Mucosa of descending colon (tissue), 3 donors: ENCODE measurements around the gene DRC7. TPM values are rescaled to one million over a fixed set of nuclear protein-coding genes. Genes with fewer than 3 reads are reported as not detected.

Experiments
- ATAC-seq: fragments of 200-7000 bp; cut with Tn5 transposase; one replicate; pipeline ENCODE4 v1.9.1; 2020; ENCODE audit warnings: mild to moderate bottlenecking, moderate library complexity
- DNase-seq, 3 donors: peaks; one replicate each; pipeline ENCODE4 v3.0.0-alpha.2; 2020
- H3K36me3 ChIP-seq: fragments of 200-600 bp; one replicate; pipeline ENCODE4 v1.8.0; 2021; ENCODE audit warnings: low read depth, mild to moderate bottlenecking
- H3K4me1 ChIP-seq: fragments of 200-600 bp; one replicate; pipeline ENCODE4 v1.8.0; 2021; ENCODE audit warnings: low read depth, mild to moderate bottlenecking
- H3K4me3 ChIP-seq: fragments of 200-600 bp; one replicate; pipeline ENCODE4 v1.8.0; 2021; ENCODE audit warnings: mild to moderate bottlenecking
- H3K9me3 ChIP-seq: fragments of 200-600 bp; one replicate; pipeline ENCODE4 v1.8.0; 2021; ENCODE audit warnings: mild to moderate bottlenecking
- intact Hi-C, 2 donors: fragments of 100-400 bp; cut with DNase I in 1 of 2; cut with micrococcal nuclease in 1 of 2; formaldehyde crosslinking; loops; one replicate each; pipeline versions ENCODE4 v1.11.0 to v1.11.1; 2022; cut with DNase I, micrococcal nuclease
- total RNA-seq, 3 donors: library from RNA; stranded (reverse); fragmentation: NEBNext Ultra II Directional in 2 of 3; extraction: Animal tissue kit (Norgen Biotek cat#: 25700) in 2 of 3; gene quantifications; one replicate each; pipeline versions ENCODE4 v1.2.1 to v1.2.4, GENCODE V29; 2021 to 2023
- TF ChIP-seq, protein P1 (sequence below): fragments of 200-600 bp; IDR thresholded peaks from one replicate; pipeline ENCODE4 v1.8.0; 2022; ENCODE audit warnings: antibody characterized with exemption, mild to moderate bottlenecking
- donor health status: DM: no; HTN: no; CAD: no; lungs with moderate emphysema.
- donor health status: DM: no; HTN: no; CAD: no.
- donor health status: DM: no; HTN: yes; CAD: no.

The DRC7 gene
- total RNA-seq, 3 donors from 2014 or later: not detected

DNA sequence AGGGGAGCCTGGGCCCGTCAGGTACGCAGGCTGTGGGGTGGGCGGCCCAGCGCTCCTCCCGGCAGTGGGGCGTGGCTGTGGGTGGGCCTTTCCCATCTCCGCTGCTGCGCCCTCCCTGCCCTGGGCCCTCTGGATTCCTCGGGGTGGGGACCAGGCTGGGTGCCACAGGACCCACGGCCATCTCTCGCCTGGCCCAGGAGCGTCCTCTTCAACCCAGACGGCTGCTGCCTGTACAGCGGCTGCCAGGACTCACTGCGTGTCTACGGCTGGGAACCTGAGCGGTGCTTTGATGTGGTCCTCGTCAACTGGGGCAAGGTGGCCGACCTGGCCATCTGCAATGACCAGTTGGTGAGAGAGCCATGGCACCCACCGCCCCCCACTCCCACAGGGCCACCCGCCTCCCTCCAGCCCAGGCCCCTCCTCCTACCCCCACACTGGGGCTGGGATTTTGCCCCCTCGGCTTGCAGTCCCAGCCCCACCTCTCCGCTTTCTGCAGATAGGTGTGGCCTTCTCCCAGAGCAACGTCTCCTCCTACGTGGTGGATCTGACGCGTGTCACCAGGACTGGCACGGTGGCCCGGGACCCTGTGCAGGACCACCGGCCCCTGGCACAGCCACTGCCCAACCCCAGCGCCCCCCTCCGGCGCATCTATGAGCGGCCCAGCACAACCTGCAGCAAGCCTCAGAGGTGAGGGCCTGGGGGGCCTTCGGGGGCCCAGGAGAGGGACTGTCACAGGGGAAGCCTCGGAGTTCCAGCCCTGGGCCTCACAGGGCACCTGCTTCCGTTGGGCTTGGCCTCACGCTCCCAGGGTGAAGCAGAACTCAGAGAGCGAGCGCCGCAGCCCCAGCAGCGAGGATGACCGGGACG lies 58.2 kb downstream of the DRC7 start:
- DNase-seq: peak in 2 of 3 donors; percentile 20 to 47
- TF ChIP-seq, protein P1, sequence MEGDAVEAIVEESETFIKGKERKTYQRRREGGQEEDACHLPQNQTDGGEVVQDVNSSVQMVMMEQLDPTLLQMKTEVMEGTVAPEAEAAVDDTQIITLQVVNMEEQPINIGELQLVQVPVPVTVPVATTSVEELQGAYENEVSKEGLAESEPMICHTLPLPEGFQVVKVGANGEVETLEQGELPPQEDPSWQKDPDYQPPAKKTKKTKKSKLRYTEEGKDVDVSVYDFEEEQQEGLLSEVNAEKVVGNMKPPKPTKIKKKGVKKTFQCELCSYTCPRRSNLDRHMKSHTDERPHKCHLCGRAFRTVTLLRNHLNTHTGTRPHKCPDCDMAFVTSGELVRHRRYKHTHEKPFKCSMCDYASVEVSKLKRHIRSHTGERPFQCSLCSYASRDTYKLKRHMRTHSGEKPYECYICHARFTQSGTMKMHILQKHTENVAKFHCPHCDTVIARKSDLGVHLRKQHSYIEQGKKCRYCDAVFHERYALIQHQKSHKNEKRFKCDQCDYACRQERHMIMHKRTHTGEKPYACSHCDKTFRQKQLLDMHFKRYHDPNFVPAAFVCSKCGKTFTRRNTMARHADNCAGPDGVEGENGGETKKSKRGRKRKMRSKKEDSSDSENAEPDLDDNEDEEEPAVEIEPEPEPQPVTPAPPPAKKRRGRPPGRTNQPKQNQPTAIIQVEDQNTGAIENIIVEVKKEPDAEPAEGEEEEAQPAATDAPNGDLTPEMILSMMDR: no peak
- H3K4me3 ChIP-seq: no peak overlapping the region
- no peaks in the 10 kb centered on the region for H3K4me1 ChIP-seq
- intact Hi-C loops: no loop called here
- H3K9me3 ChIP-seq: no peaks in the 10 kb centered on the region
- H3K36me3 ChIP-seq: no peaks in the 10 kb centered on the region
- ATAC-seq: no peak

- TF ChIP-seq, protein P1: no peak
- H3K4me1 ChIP-seq: no peaks in the 10 kb centered on the region
- intact Hi-C loops: no loop called here
- H3K4me3 ChIP-seq: no peak overlapping the region
- ATAC-seq (no peak), DNase-seq (peak in 2 of 3 donors; percentile 24 to 33)
- H3K9me3 ChIP-seq: no peaks in the 10 kb centered on the region
- H3K36me3 ChIP-seq: no peaks in the 10 kb centered on the region
Measured at GRCh38 chr16:57753448-57754353, 59.1 kb downstream of the DRC7 start.

DNA sequence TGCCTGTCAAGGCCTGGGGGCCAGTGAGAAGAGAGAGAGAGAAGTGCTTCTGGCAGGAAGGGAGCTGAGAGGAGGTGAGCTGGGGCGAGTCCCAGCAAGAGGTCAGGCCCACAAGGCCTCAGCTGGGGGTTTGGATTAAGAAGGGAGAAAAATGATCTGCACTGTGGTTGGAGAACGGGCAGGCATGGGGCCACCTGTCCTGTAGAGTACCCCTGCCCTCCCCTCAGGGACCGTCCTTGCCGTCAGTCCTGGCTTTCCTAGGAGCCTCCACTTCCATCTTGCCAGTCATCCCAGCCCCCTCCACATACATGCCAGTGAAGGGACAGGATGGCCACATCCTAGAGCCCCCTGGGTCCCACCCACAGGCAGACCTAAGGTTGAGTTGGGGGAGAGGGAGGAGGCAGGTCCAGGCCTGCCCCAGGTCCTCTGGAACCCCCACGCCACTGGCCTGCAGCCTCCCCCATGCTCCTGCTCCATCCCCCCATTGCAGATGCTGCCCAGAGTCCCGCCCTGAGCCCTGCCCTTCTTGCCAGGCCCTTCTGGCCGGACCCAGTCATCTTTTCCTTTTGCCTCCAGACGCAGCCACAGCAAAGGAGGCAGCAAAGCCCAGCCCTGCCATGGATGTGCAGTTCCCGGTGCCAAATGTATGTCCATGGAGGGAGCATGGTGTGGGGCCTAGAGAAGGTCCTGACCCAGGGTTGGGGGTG lies 59.9 kb downstream of the DRC7 start:
- Histone ChIP-seq H3K9me3 (no peaks in the 10 kb centered on the region), H3K36me3 (no peaks in the 10 kb centered on the region), H3K4me1 (no peaks in the 10 kb centered on the region), H3K4me3 (no peak overlapping the region)
- TF ChIP-seq, protein P1: no peak
- DNase-seq (no peak), ATAC-seq (no peak)
- intact Hi-C loops: loop anchor here in 1 of 2 donors (5.0 kb wide), 2 partner anchors 53 to 108 kb away; no protein-coding TSS in a partner anchor

DNA sequence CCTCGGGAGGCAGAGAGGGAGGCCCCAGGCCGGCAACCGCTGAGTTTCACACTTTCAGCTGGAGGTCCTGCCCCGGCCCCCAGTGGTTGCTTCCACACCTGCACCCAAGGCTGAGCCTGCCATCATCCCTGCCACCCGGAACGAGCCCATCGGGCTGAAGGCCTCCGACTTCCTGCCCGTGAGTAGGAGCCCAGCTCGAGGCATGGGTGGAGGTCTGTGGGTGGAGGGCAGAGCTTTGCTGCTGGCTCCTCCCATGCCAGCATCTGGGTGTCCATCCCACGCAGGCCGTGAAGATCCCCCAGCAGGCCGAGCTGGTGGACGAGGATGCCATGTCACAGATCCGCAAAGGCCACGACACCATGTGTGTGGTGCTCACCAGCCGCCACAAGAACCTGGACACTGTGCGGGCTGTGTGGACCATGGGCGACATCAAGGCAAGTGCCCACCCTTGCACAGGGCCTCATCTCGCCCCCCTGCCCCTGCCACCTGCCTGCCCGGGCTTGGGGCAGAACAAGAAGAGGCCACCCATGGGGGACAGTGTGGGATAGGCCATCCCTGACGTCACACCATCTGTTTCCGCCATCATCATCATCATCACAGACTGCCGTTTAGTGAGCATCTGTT lies 60.6 kb downstream of the DRC7 start:
- intact Hi-C loops: loop anchor here in 1 of 2 donors (5.0 kb wide), 2 partner anchors 52 to 107 kb away; no protein-coding TSS in a partner anchor
- ATAC-seq: no peak
- peak in 1 of 3 donors; percentile 21 for DNase-seq

More for the DNA sequence above, 60.6 kb downstream of the DRC7 start:
- Histone ChIP-seq H3K36me3 (no peaks in the 10 kb centered on the region), H3K4me1 (no peaks in the 10 kb centered on the region), H3K4me3 (no peak overlapping the region), H3K9me3 (no peaks in the 10 kb centered on the region)
- TF ChIP-seq, protein P1: no peak
